WTC11 (cell line): ENCODE measurements around the gene FBH1.

Experiments
- ATF3 ChIP-seq: sonication (generic); formaldehyde crosslinking; conservative IDR thresholded peaks from 2 replicates; pipeline ENCODE4 v1.8.1; 2022; ENCODE audit warnings: mild to moderate bottlenecking, missing genetic modification reagents
- FOXP1 ChIP-seq: sonication (generic); formaldehyde crosslinking; IDR thresholded peaks from 2 replicates; pipeline ENCODE4 v1.8.0; 2022; ENCODE audit warnings: missing genetic modification reagents, mild to moderate bottlenecking, moderate library complexity, borderline replicate concordance
- HMGA2 ChIP-seq: fragments of 250-450 bp; sonication (Bioruptor Pico); IDR thresholded peaks from 2 replicates; pipeline ENCODE4 v1.4.0; 2021; ENCODE audit warnings: mild to moderate bottlenecking, moderate library complexity
- IRF2 ChIP-seq: sonication (generic); formaldehyde crosslinking; IDR thresholded peaks from 2 replicates; pipeline ENCODE4 v1.8.0; 2022; ENCODE audit warnings: low read depth, missing genetic modification reagents, borderline replicate concordance
- NR1H2 ChIP-seq: sonication (generic); formaldehyde crosslinking; IDR thresholded peaks from 2 replicates; pipeline ENCODE4 v1.9.0; 2021; ENCODE audit warnings: mild to moderate bottlenecking, moderate library complexity, missing genetic modification reagents
- RORB ChIP-seq: fragments of 250-450 bp; sonication (Bioruptor Pico); IDR thresholded peaks from 2 replicates; pipeline ENCODE4 v1.9.0; 2021; ENCODE audit warnings: mild to moderate bottlenecking
- SP1 ChIP-seq: sonication (generic); formaldehyde crosslinking; conservative IDR thresholded peaks from 2 replicates; pipeline ENCODE4 v1.8.1; 2022; ENCODE audit warnings: missing genetic modification reagents
- TCF7 ChIP-seq: sonication (generic); formaldehyde crosslinking; IDR thresholded peaks from 2 replicates; pipeline ENCODE4 v1.8.0; 2022; ENCODE audit warnings: mild to moderate bottlenecking, low read depth, missing genetic modification reagents, moderate library complexity
- ZNF121 ChIP-seq: sonication (generic); formaldehyde crosslinking; IDR thresholded peaks from 2 replicates; pipeline ENCODE4 v1.8.0; 2023; ENCODE audit warnings: missing genetic modification reagents
- ZNF281 ChIP-seq: sonication (generic); formaldehyde crosslinking; IDR thresholded peaks from 2 replicates; pipeline ENCODE4 v1.8.0; 2023; ENCODE audit warnings: mild to moderate bottlenecking, missing genetic modification reagents
- TF ChIP-seq, protein P1 (sequence below): fragments of 200-600 bp; IDR thresholded peaks from 2 replicates; pipeline ENCODE4 v1.8.0; 2022; ENCODE audit warnings: antibody characterized with exemption

DNA sequence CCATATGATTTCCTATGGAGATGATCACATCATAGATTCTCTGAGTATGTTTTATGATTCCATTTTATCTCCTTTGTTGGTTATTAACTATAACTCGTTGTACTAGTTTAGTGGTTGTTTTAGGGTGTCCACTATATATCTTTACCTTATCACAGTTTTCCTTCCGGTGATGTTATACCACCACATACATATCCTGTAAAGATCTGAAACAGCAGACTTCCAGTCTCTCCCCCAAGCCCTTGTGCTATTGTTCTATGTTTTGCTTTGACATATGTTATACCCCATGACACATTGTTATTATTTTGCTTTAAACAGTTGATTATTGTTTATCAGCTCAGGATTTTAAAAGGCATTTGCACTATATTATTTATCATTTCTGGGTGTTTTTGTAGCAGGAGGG is 80.0 kb downstream of the FBH1 start:
- TF ChIP-seq, protein P1, sequence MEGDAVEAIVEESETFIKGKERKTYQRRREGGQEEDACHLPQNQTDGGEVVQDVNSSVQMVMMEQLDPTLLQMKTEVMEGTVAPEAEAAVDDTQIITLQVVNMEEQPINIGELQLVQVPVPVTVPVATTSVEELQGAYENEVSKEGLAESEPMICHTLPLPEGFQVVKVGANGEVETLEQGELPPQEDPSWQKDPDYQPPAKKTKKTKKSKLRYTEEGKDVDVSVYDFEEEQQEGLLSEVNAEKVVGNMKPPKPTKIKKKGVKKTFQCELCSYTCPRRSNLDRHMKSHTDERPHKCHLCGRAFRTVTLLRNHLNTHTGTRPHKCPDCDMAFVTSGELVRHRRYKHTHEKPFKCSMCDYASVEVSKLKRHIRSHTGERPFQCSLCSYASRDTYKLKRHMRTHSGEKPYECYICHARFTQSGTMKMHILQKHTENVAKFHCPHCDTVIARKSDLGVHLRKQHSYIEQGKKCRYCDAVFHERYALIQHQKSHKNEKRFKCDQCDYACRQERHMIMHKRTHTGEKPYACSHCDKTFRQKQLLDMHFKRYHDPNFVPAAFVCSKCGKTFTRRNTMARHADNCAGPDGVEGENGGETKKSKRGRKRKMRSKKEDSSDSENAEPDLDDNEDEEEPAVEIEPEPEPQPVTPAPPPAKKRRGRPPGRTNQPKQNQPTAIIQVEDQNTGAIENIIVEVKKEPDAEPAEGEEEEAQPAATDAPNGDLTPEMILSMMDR: no peak
- TF ChIP-seq TCF7 (CRISPR knock-in tag) (no peak), SP1 (CRISPR knock-in tag) (no peak), ZNF121 (CRISPR knock-in tag) (no peak), ZNF281 (no peak), NR1H2 (CRISPR knock-in tag) (no peak), FOXP1 (CRISPR knock-in tag) (no peak), ATF3 (no peak), RORB (CRISPR knock-in tag) (no peak), IRF2 (CRISPR knock-in tag) (no peak), HMGA2 (CRISPR knock-in tag) (no peak)
